AG09319 (cell line): ENCODE measurements around the gene USH1C.

Experiments
- DNase-seq: peaks from one replicate; pipeline ENCODE4 v3.0.0-alpha.2; 2010; ENCODE audit warnings: low read depth; ENCODE audit errors: extremely low read depth
- CTCF ChIP-seq: IDR thresholded peaks from 2 replicates; pipeline ENCODE4 v1.5.1; 2011; ENCODE audit warnings: low read depth, mild to moderate bottlenecking, inconsistent platforms, low read length, moderate library complexity

USH1C gene

GRCh38 chr11:17559341-17560087, 15.3 kb upstream of the USH1C start:
- DNase-seq, result no peak
- no peak for TF ChIP-seq CTCF

GRCh38 chr11:17558916-17559315, 14.7 kb upstream of the USH1C start:
- no peak for TF ChIP-seq CTCF
- DNase-seq, result no peak

GRCh38 chr11:17558025-17558780, 14.0 kb upstream of the USH1C start:
- TF ChIP-seq CTCF, result no peak
- no peak for DNase-seq

- no peak for DNase-seq
- TF ChIP-seq CTCF, result no peak
These were observed 12.8 kb upstream of the USH1C start for GRCh38 chr11:17556999-17557398.

- no peak for TF ChIP-seq CTCF
- DNase-seq, result no peak
These were observed 10.3 kb upstream of the USH1C start for GRCh38 chr11:17554487-17554886.

GRCh38 chr11:17553249-17553546, 9.0 kb upstream of the USH1C start:
- TF ChIP-seq CTCF, result no peak
- no peak for DNase-seq
